ENCODE data around the gene PLCB4. TPM values are rescaled to one million over a fixed set of nuclear protein-coding genes. Genes with fewer than 3 reads are reported as not detected.

PLCB4 gene
- polyA plus RNA-seq, 1 donor (not counting 4 experiments of a cell fraction or from before 2014, with no cell fraction given) = 4.1 TPM

DNA sequence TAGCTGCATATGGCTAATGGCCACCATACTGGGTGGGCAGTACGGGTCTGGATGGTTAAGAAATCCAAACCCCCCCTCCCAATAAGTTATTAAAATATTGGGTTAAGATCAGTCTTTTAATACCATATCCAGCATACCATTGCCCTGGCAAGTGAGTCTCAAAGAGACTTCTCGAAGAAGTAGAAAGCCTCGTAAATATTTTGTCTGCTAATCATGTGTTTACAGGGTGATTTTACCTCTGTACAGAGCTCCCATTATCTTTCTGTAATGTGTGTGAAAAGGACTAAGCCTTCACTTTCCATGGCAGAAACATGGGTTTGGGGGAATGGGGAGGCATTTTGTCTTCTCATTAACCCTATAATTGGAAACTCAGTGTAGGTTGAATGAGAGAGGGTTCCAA is 270.8 kb downstream of the PLCB4 start:
- Histone ChIP-seq H3K9me3 (ENCODE audit: control insufficient read depth, low read depth, low read length) (no peaks in the 10 kb centered on the region), H3K36me3 (ENCODE audit: control insufficient read depth in 2 of 2, extremely low read depth in 1 of 2, insufficient read depth in 2 of 2, low read length in 2 of 2) (no peaks in the 10 kb centered on the region), H3K27ac (ENCODE audit: control insufficient read depth, insufficient read depth, low read length) (no peak overlapping the region), H3K4me1 (ENCODE audit: control insufficient read depth, extremely low read depth, insufficient read depth, low read length) (no peaks in the 10 kb centered on the region), H3K4me3 (ENCODE audit: control insufficient read depth in 2 of 3, extremely low read depth in 1 of 3, insufficient read depth in 2 of 3, low read depth in 1 of 3, low read length in 3 of 3) (no peak overlapping the region), H3K4me2 (ENCODE audit: control insufficient read depth, extremely low read depth, insufficient read depth, low read depth, low read length) (no peak overlapping the region), H4K20me1 (ENCODE audit: control insufficient read depth, extremely low read depth, insufficient read depth, low read length) (no peaks in the 10 kb centered on the region), H3K9me1 (ENCODE audit: control insufficient read depth, extremely low read depth, insufficient read depth, low read length) (no peaks in the 10 kb centered on the region), H3K27me3 (ENCODE audit: control insufficient read depth, extremely low read depth, insufficient read depth, low read length) (no peaks in the 10 kb centered on the region), H3K9ac (ENCODE audit: control insufficient read depth, extremely low read depth, insufficient read depth, low read length) (no peak overlapping the region), H2AFZ (ENCODE audit: control insufficient read depth, low read length) (no peak overlapping the region), H3K79me2 (ENCODE audit: control insufficient read depth, insufficient read depth, low read length) (no peaks in the 10 kb centered on the region)
- FAIRE-seq = no peak
- dilution Hi-C loops (cut with MboI; ENCODE audit: extremely low pct_ligation_motif_present, low sequenced_read_pairs) = no loop called here
- TF ChIP-seq CTCF (optimal IDR thresholded peaks at IDR 0.05 in 1 of 3, IDR thresholded peaks at IDR 0.05 in 1 of 3, conservative IDR thresholded peaks at IDR 0.05 in 1 of 3; ENCODE audit: extremely low read depth in 1 of 3, insufficient read depth in 2 of 3, low read length in 3 of 3) (no peak), EZH2 (IDR thresholded peaks at IDR 0.05; ENCODE audit: low read length) (no peak)
- no peak for DNase-seq (ENCODE audit: low read depth, low spot score)

DNA sequence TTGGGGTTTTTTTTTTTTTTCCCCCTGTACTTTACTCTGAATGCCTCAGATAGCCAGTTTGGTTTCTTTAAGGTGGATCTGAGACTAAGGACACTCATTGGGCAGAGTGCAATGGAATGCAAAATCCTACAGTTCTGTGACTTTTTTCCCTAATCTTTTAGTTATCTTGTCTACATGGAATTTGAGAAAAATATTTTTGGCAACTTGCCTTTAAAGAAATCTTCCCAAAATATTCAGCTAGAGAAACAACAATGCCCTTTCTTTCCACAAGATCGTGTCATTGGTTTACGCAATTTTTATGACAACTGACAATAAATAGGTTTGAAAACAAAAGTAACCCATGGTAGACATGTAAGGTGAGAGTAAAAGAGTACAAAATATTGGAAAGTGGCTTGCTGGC is 273.8 kb downstream of the PLCB4 start:
- H2AFZ ChIP-seq (ENCODE audit: control insufficient read depth, low read length) = no peak overlapping the region
- no peaks in the 10 kb centered on the region for H3K27me3 ChIP-seq (ENCODE audit: control insufficient read depth, extremely low read depth, insufficient read depth, low read length)
- no peaks in the 10 kb centered on the region for H4K20me1 ChIP-seq (ENCODE audit: control insufficient read depth, extremely low read depth, insufficient read depth, low read length)
- H3K4me3 ChIP-seq (ENCODE audit: control insufficient read depth in 2 of 3, extremely low read depth in 1 of 3, insufficient read depth in 2 of 3, low read depth in 1 of 3, low read length in 3 of 3) = no peak overlapping the region
- no peaks in the 10 kb centered on the region for H3K9me3 ChIP-seq (ENCODE audit: control insufficient read depth, low read depth, low read length)
- no peak overlapping the region for H3K27ac ChIP-seq (ENCODE audit: control insufficient read depth, insufficient read depth, low read length)
- no peaks in the 10 kb centered on the region for H3K79me2 ChIP-seq (ENCODE audit: control insufficient read depth, insufficient read depth, low read length)
- no peaks in the 10 kb centered on the region for H3K36me3 ChIP-seq (ENCODE audit: control insufficient read depth in 2 of 2, extremely low read depth in 1 of 2, insufficient read depth in 2 of 2, low read length in 2 of 2)
- TF ChIP-seq EZH2 (IDR thresholded peaks at IDR 0.05; ENCODE audit: low read length) (no peak), CTCF (optimal IDR thresholded peaks at IDR 0.05 in 1 of 3, IDR thresholded peaks at IDR 0.05 in 1 of 3, conservative IDR thresholded peaks at IDR 0.05 in 1 of 3; ENCODE audit: extremely low read depth in 1 of 3, insufficient read depth in 2 of 3, low read length in 3 of 3) (no peak)
- no peaks in the 10 kb centered on the region for H3K4me1 ChIP-seq (ENCODE audit: control insufficient read depth, extremely low read depth, insufficient read depth, low read length)
- dilution Hi-C loops (cut with MboI; ENCODE audit: extremely low pct_ligation_motif_present, low sequenced_read_pairs) = no loop called here
- FAIRE-seq (no peak), DNase-seq (ENCODE audit: low read depth, low spot score) (no peak)
- H3K9me1 ChIP-seq (ENCODE audit: control insufficient read depth, extremely low read depth, insufficient read depth, low read length) = no peaks in the 10 kb centered on the region
- no peak overlapping the region for H3K4me2 ChIP-seq (ENCODE audit: control insufficient read depth, extremely low read depth, insufficient read depth, low read depth, low read length)
- no peak overlapping the region for H3K9ac ChIP-seq (ENCODE audit: control insufficient read depth, extremely low read depth, insufficient read depth, low read length)
